ENCODE measurements around the gene NCR3LG1. TPM values are rescaled to one million over a fixed set of nuclear protein-coding genes. Genes with fewer than 3 reads are reported as not detected.
"Not testable (repeated sequence)": the region's sequence is repeated elsewhere in the genome, so short reads cannot be mapped to it uniquely, and the experiment has no call there.

The NCR3LG1 gene
- total RNA-seq, 1 experiment from 2014 or later = 0.03 TPM

DNA sequence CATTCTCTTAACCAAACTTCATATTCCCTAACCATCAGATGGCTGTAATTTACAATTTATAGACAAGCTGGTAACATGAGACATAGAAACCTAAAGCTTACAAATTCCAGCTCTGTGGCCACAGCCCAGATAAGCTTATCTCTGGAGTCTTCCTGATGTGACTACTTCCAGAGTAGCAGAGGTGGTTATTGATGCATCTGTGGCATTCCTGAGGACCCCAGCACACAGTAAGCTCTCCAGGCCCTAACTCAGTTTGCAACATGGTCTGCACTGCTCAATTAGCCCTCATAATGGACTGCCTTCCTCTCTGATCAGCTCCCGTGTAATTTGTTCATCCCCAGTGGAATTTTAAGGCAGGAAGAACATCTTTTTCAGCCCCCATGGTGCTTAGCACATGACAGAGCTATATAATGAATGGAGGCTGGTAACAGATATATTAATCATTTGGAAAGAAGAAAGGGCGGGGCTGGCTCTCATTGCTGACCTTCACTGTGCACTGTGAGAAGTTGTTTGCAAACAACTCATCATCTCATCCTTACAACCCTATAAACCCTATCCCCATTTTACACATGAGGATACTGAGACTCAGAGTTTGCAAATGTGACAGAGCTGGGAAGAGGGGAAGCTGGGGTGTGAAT, 67.0 kb downstream of the NCR3LG1 start:
- H3K36me3 ChIP-seq (replicated peaks; ENCODE audit: control insufficient read depth, insufficient read depth, low read length) = no peaks in the 10 kb centered on the region
- no peaks in the 10 kb centered on the region for H3K27me3 ChIP-seq (ENCODE audit: control insufficient read depth, insufficient read depth, low read length)
- no peak for DNase-seq
- no peak overlapping the region for H3K4me3 ChIP-seq (ENCODE audit: insufficient read depth, low read depth, low read length)

DNA sequence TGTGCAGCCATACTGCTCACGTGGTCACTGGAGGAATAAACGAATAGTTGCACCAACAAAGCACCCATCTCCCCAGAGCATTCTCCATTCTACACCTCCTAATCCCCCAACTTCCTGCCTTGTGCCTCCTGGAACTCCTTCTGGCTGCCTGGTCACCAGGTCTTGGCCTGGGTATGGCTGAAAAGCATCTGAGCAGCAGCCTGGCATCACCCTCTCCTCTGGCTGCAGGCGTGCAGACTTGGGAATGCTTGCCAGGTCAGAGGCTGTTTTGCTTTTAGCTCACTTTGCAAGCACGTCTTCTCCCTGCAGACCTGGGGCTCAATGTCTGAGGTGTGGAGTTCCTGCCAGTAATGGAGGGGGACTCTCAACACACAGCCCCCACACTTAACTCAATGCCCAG, 70.2 kb downstream of the NCR3LG1 start:
- H3K4me3 ChIP-seq (ENCODE audit: insufficient read depth, low read depth, low read length) = no peak overlapping the region
- no peaks in the 10 kb centered on the region for H3K36me3 ChIP-seq (replicated peaks; ENCODE audit: control insufficient read depth, insufficient read depth, low read length)
- no peak for DNase-seq
- H3K27me3 ChIP-seq (ENCODE audit: control insufficient read depth, insufficient read depth, low read length) = no peaks in the 10 kb centered on the region

DNA sequence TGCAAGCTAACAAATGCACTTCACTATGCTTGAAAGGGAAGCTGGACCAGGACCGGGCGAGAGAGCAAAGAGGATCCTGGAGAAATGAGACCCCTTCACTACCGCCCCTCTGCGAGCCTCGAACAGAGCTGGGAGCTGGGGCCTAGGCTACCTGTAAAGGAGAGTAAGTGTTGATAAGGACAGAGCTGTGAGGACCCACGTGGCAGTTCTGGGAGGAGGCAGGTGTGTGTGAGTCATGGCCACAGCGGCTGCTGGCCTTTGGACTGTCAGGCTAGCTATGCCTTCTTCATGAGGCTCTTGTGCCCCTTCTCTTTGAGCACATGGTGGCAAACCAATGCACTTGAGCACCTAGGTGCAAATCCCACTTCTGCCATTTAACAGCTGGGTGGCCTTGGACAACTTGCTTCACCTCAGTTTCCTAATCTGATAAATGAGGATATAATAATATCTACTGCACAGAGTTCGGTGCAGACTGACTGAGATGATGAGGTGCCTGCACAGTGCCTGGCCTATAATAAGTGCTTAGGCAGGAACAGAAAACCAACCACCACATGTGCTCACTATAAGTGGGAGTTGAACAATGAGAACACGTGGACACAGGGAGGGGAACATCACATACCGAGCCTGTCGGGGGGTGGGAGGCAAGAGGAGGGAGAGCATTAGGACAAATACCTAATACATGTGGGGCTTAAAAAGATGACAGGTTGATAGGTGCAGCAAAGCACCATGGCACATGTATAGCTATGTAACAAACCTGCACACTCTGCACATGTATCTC, 72.1 kb downstream of the NCR3LG1 start:
- Histone ChIP-seq H3K36me3 (replicated peaks; ENCODE audit: control insufficient read depth, insufficient read depth, low read length) (no peaks in the 10 kb centered on the region), H3K4me3 (ENCODE audit: insufficient read depth, low read depth, low read length) (no peak overlapping the region), H3K27me3 (ENCODE audit: control insufficient read depth, insufficient read depth, low read length) (no peaks in the 10 kb centered on the region)
- no peak for DNase-seq

DNA sequence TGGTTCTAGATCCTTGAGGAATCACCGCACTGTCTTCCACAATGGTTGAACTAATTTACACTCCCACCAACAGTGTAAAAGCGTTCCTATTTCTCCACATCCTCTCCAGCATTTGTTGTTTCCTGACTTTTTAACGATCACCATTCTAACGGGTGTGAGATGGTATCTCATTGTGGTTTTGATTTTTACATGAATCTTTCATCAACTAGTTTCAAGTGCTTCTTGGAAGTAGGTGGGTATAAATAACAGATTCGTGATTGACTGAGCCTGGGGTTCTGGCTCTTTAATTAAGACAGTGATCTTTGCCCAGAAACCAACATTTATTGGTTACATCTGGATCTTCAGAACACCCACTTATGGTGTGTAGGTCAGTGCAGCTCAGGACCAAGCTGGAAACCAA, 74.6 kb downstream of the NCR3LG1 start:
- not testable (repeated sequence) for H3K27me3 ChIP-seq (ENCODE audit: control insufficient read depth, insufficient read depth, low read length); H3K36me3 ChIP-seq (replicated peaks; ENCODE audit: control insufficient read depth, insufficient read depth, low read length); DNase-seq; H3K4me3 ChIP-seq (ENCODE audit: insufficient read depth, low read depth, low read length)

Other genes with a start within 250 kb of the NCR3LG1 start
- gene PIK3C2A, start 143.8 kb upstream of the NCR3LG1 start, total RNA-seq (2014; rRNA removed; shearing (Covaris generic)) = 29.0 and 65.8 TPM in 2 replicates
- gene NUCB2, start 75.1 kb upstream of the NCR3LG1 start, total RNA-seq (2014; rRNA removed; shearing (Covaris generic)) = 4.1 and 4.9 TPM in 2 replicates
- gene KCNJ11, start 36.9 kb downstream of the NCR3LG1 start, total RNA-seq (2014; rRNA removed; shearing (Covaris generic)) = 2.1 and 4.3 TPM in 2 replicates
- 0.15 and 0.55 TPM in 2 replicates for gene ABCC8, start 125.0 kb downstream of the NCR3LG1 start, total RNA-seq (2014; rRNA removed; shearing (Covaris generic))
- 0.55 and 0.81 TPM in 2 replicates for gene USH1C, start 192.6 kb downstream of the NCR3LG1 start, total RNA-seq (2014; rRNA removed; shearing (Covaris generic))
- gene OTOG, start 195.5 kb downstream of the NCR3LG1 start, total RNA-seq (2014; rRNA removed; shearing (Covaris generic)) = 0.69 and 1.1 TPM in 2 replicates